H1 (cell line): ENCODE results near the gene BTBD9. TPM values are rescaled to one million over a fixed set of nuclear protein-coding genes. Genes with fewer than 3 reads are reported as not detected.

Source experiments
- CTCF ChIA-PET: fragments of 300-600 bp; sonication (Branson Sonifier 250); formaldehyde crosslinking; loops from one replicate; lab custom pipeline; 2021; ENCODE audit not compliant: partially characterized antibody; lab: Charles Lee
- POLR2A ChIA-PET: fragments of 300-600 bp; sonication (Branson Sonifier 250); formaldehyde crosslinking; loops from one replicate; lab custom pipeline; 2021; ENCODE audit warnings: inconsistent platforms; ENCODE audit not compliant: partially characterized antibody; lab: Charles Lee
- DNase-seq, 2 experiments: peaks; one replicate each; pipeline versions ENCODE4 v3.0.0 to v3.0.0-alpha.2; 2010 to 2022; ENCODE audit warnings: low spot score in 2 of 2, low read depth in 1 of 2, mixed read lengths in 1 of 2
- FAIRE-seq: peaks from 2 replicates; lab custom pipeline; 2011; peaks lifted over from hg19 to GRCh38; lab: Jason Lieb, UNC
- H2AFZ ChIP-seq: 2 replicates; pipeline ENCODE4 v1.8.1; 2012; ENCODE audit warnings: low read length, inconsistent platforms
- H2AK5ac ChIP-seq: 2 replicates; pipeline ENCODE4 v1.6.1; 2013; ENCODE audit warnings: low read depth, low read length
- H2BK120ac ChIP-seq: replicated peaks from 2 replicates; pipeline ENCODE3; 2013; ENCODE audit warnings: low read depth, low read length, inconsistent platforms
- H2BK12ac ChIP-seq: 2 replicates; pipeline ENCODE4 v1.6.1; 2013; ENCODE audit warnings: low read depth, low read length
- H2BK15ac ChIP-seq: 2 replicates; pipeline ENCODE4 v1.6.1; 2013; ENCODE audit warnings: low read length
- H2BK20ac ChIP-seq: 2 replicates; pipeline ENCODE4 v1.6.1; 2013; ENCODE audit warnings: low read length
- H2BK5ac ChIP-seq: 2 replicates; pipeline ENCODE4 v1.6.1; 2013; ENCODE audit warnings: low read depth, low read length
- H3K14ac ChIP-seq: 2 replicates; pipeline ENCODE4 v1.6.1; 2013; ENCODE audit warnings: inconsistent platforms; ENCODE audit not compliant: insufficient read length
- H3K18ac ChIP-seq: 2 replicates; pipeline ENCODE4 v1.6.1; 2013; ENCODE audit warnings: low read length; ENCODE audit errors: extremely low read depth
- H3K23ac ChIP-seq: 2 replicates; pipeline ENCODE4 v1.6.1; 2013; ENCODE audit warnings: inconsistent platforms; ENCODE audit not compliant: insufficient read length
- H3K23me2 ChIP-seq: 2 replicates; pipeline ENCODE4 v1.6.1; 2013; ENCODE audit warnings: low read depth, low read length
- H3K27ac ChIP-seq: 2 replicates; pipeline ENCODE4 v1.6.1; 2011; ENCODE audit warnings: low read depth, low read length, inconsistent platforms
- H3K27me3 ChIP-seq, 4 experiments: replicated peaks in 1 of 4; 1 replicate in 1 of 4; 2 replicates in 3 of 4; pipeline versions ENCODE4 v1.6.1 to v1.8.1; 2011 to 2013; ENCODE audit warnings: low read length in 3 of 4, mild to moderate bottlenecking in 3 of 4, inconsistent platforms in 2 of 4, mixed read lengths in 2 of 4, moderate library complexity in 1 of 4; ENCODE audit not compliant: control insufficient read depth in 3 of 4, insufficient read depth in 3 of 4; ENCODE audit errors: extremely low read depth in 1 of 4
- H3K36me3 ChIP-seq, 4 experiments: 2 replicates each; pipeline versions ENCODE4 v1.6.1 to v1.8.1; 2011 to 2013; ENCODE audit warnings: mild to moderate bottlenecking in 4 of 4, low read length in 3 of 4, moderate library complexity in 2 of 4, control low read depth in 1 of 4, inconsistent platforms in 1 of 4; ENCODE audit not compliant: insufficient read depth in 4 of 4, control insufficient read depth in 2 of 4
- H3K4ac ChIP-seq: replicated peaks from 2 replicates; pipeline ENCODE3; 2013; ENCODE audit warnings: low read length, low read depth, mixed read lengths, inconsistent platforms; ENCODE audit not compliant: insufficient read length
- H3K4me1 ChIP-seq, 4 experiments: replicated peaks in 1 of 4; 1 replicate in 1 of 4; 2 replicates in 3 of 4; pipeline versions ENCODE4 v1.6.1 to v1.8.1; 2011 to 2013; ENCODE audit warnings: low read length in 3 of 4, inconsistent platforms in 2 of 4, mixed read lengths in 1 of 4; ENCODE audit not compliant: insufficient read depth in 4 of 4, control insufficient read depth in 3 of 4
- H3K4me2 ChIP-seq, 2 experiments: 2 replicates each; pipeline versions ENCODE4 v1.6.1 to v1.8.1; 2011 to 2013; ENCODE audit warnings: low read depth in 2 of 2, low read length in 2 of 2, control low read depth in 1 of 2, inconsistent platforms in 1 of 2, mild to moderate bottlenecking in 1 of 2; ENCODE audit not compliant: insufficient read depth in 1 of 2
- H3K4me3 ChIP-seq, 4 experiments: fragments of 200-600, 300-600 bp in 1 of 4; sonication (generic), shearing (Covaris generic), sonication (Bioruptor Twin) in 1 of 4; 2 replicates each; pipeline versions ENCODE4 v1.5.1 to v1.8.1; 2011 to 2016; ENCODE audit warnings: low read length in 4 of 4, low read depth in 3 of 4, control low read depth in 2 of 4, inconsistent platforms in 2 of 4, mild to moderate bottlenecking in 2 of 4, mixed read lengths in 1 of 4, moderate library complexity in 1 of 4; ENCODE audit not compliant: insufficient read depth in 2 of 4; ENCODE audit errors: extremely low read depth in 1 of 4
- H3K56ac ChIP-seq: replicated peaks from 2 replicates; pipeline ENCODE3; 2013; ENCODE audit warnings: low read depth, mild to moderate bottlenecking, mixed read lengths, low read length, inconsistent platforms; ENCODE audit not compliant: insufficient read length
- H3K79me1 ChIP-seq: 2 replicates; pipeline ENCODE4 v1.6.1; 2013; ENCODE audit warnings: low read depth, low read length, control low read depth
- H3K79me2 ChIP-seq, 2 experiments: 2 replicates each; pipeline versions ENCODE4 v1.6.1 to v1.8.1; 2012 to 2013; ENCODE audit warnings: low read length in 2 of 2, mild to moderate bottlenecking in 2 of 2, inconsistent platforms in 1 of 2; ENCODE audit not compliant: insufficient read depth in 2 of 2, control insufficient read depth in 1 of 2
- H3K9ac ChIP-seq, 4 experiments: replicated peaks in 1 of 4; 1 replicate in 1 of 4; 2 replicates in 3 of 4; pipeline versions ENCODE4 v1.6.1 to v1.8.1; 2011 to 2013; ENCODE audit warnings: low read depth in 3 of 4, low read length in 3 of 4, control low read depth in 2 of 4, mild to moderate bottlenecking in 2 of 4, moderate library complexity in 2 of 4, inconsistent platforms in 1 of 4; ENCODE audit errors: extremely low read depth in 1 of 4
- H3K9me3 ChIP-seq, 2 experiments: 2 replicates each; pipeline versions ENCODE4 v1.6.1 to v1.8.1; 2012 to 2013; ENCODE audit warnings: mild to moderate bottlenecking in 2 of 2, moderate library complexity in 2 of 2, control low read depth in 1 of 2, inconsistent platforms in 1 of 2, low read depth in 1 of 2, low read length in 1 of 2, mixed read lengths in 1 of 2; ENCODE audit not compliant: insufficient read depth in 2 of 2
- H4K20me1 ChIP-seq, 2 experiments: replicated peaks in 1 of 2; 2 replicates each; pipeline versions ENCODE3 to v1.8.1; 2011 to 2013; ENCODE audit warnings: inconsistent platforms in 2 of 2, low read length in 2 of 2, mild to moderate bottlenecking in 1 of 2; ENCODE audit not compliant: insufficient read depth in 2 of 2, control insufficient read depth in 1 of 2
- H4K5ac ChIP-seq: 2 replicates; pipeline ENCODE4 v1.6.1; 2013; ENCODE audit warnings: low read length, low read depth, mixed read lengths, inconsistent platforms; ENCODE audit not compliant: insufficient read length
- H4K8ac ChIP-seq: 2 replicates; pipeline ENCODE4 v1.8.0; 2013; ENCODE audit warnings: mild to moderate bottlenecking, moderate library complexity, low read length, inconsistent platforms; ENCODE audit not compliant: insufficient read depth; ENCODE audit errors: extremely low read depth
- H4K91ac ChIP-seq: replicated peaks from 2 replicates; pipeline ENCODE3; 2013; ENCODE audit warnings: low read length, mixed read lengths, inconsistent platforms; ENCODE audit not compliant: insufficient read length
- CEBPB ChIP-seq: IDR thresholded peaks from 2 replicates; pipeline ENCODE4 v1.6.1; 2012; ENCODE audit warnings: low read depth, low read length
- CHD1 ChIP-seq: IDR thresholded peaks from 2 replicates; pipeline ENCODE4 v1.6.1; 2012; ENCODE audit warnings: low read depth, low read length, improper control_type of control experiment
- CHD2 ChIP-seq: IDR thresholded peaks from 2 replicates; pipeline ENCODE4 v1.6.1; 2012; ENCODE audit warnings: low read length, improper control_type of control experiment
- CTCF ChIP-seq, 3 experiments: IDR thresholded peaks; 1 replicate in 2 of 3; 2 replicates in 1 of 3; pipeline versions ENCODE4 v1.5.1 to v1.6.1; 2011; ENCODE audit warnings: low read length in 3 of 3, mild to moderate bottlenecking in 3 of 3, inconsistent platforms in 2 of 3, low read depth in 1 of 3, moderate library complexity in 1 of 3; ENCODE audit not compliant: insufficient read depth in 1 of 3; ENCODE audit errors: control extremely low read depth in 1 of 3
- HDAC6 ChIP-seq: IDR thresholded peaks from one replicate; pipeline ENCODE4 v1.7.1; 2012; ENCODE audit warnings: low read depth, mild to moderate bottlenecking, inconsistent platforms, low read length, moderate library complexity
- PHF8 ChIP-seq: fragments of 200-600 bp; sonication (generic); conservative IDR thresholded peaks from 2 replicates; pipeline ENCODE4 v1.7.1; 2012; ENCODE audit warnings: low read depth, mild to moderate bottlenecking, inconsistent platforms, low read length, moderate library complexity
- SP2 ChIP-seq: IDR thresholded peaks from 2 replicates; pipeline ENCODE4 v1.6.1; 2012; ENCODE audit warnings: mild to moderate bottlenecking, low read length, inconsistent platforms
- SP4 ChIP-seq: IDR thresholded peaks from 2 replicates; pipeline ENCODE4 v1.6.1; 2012; ENCODE audit warnings: low read length, inconsistent platforms
- SRF ChIP-seq: IDR thresholded peaks from 2 replicates; pipeline ENCODE4 v1.6.1; 2011; ENCODE audit warnings: mild to moderate bottlenecking, low read depth, low read length, moderate library complexity
- TBP ChIP-seq: IDR thresholded peaks from 2 replicates; pipeline ENCODE4 v1.6.1; 2011; ENCODE audit warnings: low read depth, low read length, improper control_type of control experiment
- TEAD4 ChIP-seq: IDR thresholded peaks from 2 replicates; pipeline ENCODE4 v1.6.1; 2012; ENCODE audit warnings: low read depth, low read length, inconsistent platforms, mixed read lengths
- polyA plus RNA-seq, 7 experiments: library from polyadenylated mRNA; depleted of rRNA in 3 of 7; stranded (reverse) in 5 of 7; unstranded in 2 of 7; fragments of >200 nt in 5 of 7; fragments of 200-250 nt in 2 of 7; gene quantifications; 1 replicate in 5 of 7; 2 replicates in 1 of 7; 4 replicates in 1 of 7; pipeline versions ENCODE4 v1.2.1 to v1.2.3, GENCODE V29; 2011 to 2013; ENCODE audit warnings: missing spikeins in 2 of 7, mixed read lengths in 2 of 7
- total RNA-seq: library from RNA; stranded (reverse); fragmentation: NEBNext Ultra II Directional; extraction: Animal tissue kit (Norgen Biotek cat#: 25700); gene quantifications from 2 replicates; pipeline ENCODE4 v1.2.1, GENCODE V29; 2021
- TF ChIP-seq, protein P1 (sequence below): IDR thresholded peaks from 2 replicates; pipeline ENCODE4 v1.6.1; 2012; ENCODE audit warnings: inconsistent platforms
- TF ChIP-seq, protein P2 (sequence below): IDR thresholded peaks from 2 replicates; pipeline ENCODE4 v1.6.1; 2012; ENCODE audit warnings: inconsistent platforms

Gene BTBD9
- total and polyA plus RNA-seq, 2 of the 8 experiments (the other 6 are each of a cell fraction or from before 2014, with no cell fraction given) = 0.92 to 4.1 TPM

- no peaks in the 10 kb centered on the region; the same call in 1 of the 2 replicates for H3K79me1 ChIP-seq
- FAIRE-seq (no peak), DNase-seq (no peak)
- CTCF ChIA-PET = interaction anchor here (0.9 kb wide), 1 partner anchor 9 kb away, joined by 3 read pairs; no protein-coding TSS in a partner anchor
- H3K56ac ChIP-seq = no peak overlapping the region
- H2AFZ ChIP-seq = no peak overlapping the region
- no peak overlapping the region for H3K23ac ChIP-seq
- no peak overlapping the region for H3K9ac ChIP-seq
- no peak overlapping the region for H2BK15ac ChIP-seq
- H3K18ac ChIP-seq = no peak overlapping the region
- H3K4me1 ChIP-seq = peaks cover 0 to 4% (median 2%) of the 10 kb centered on the region in 4 experiments; a peak in 2 of 7 replicates
- no peaks in the 10 kb centered on the region for H3K79me2 ChIP-seq
- H4K8ac ChIP-seq = no peak overlapping the region
- H4K5ac ChIP-seq = no peak overlapping the region
- no peak overlapping the region for H3K4ac ChIP-seq
- H2BK5ac ChIP-seq = no peak overlapping the region
- no peak overlapping the region for H3K14ac ChIP-seq
- H4K91ac ChIP-seq = no peak overlapping the region
- no peaks in the 10 kb centered on the region for H4K20me1 ChIP-seq
- H3K27me3 ChIP-seq = no peaks in the 10 kb centered on the region
- no peak overlapping the region for H3K4me3 ChIP-seq
- no peak overlapping the region for H2BK120ac ChIP-seq
- H3K4me2 ChIP-seq = no peak overlapping the region
- POLR2A ChIA-PET = interaction anchor here (0.6 to 1.0 kb wide), 3 partner anchors 9 to 54 kb away, joined by 3 read pairs; partner anchors contain the start of genes BTBD9 and GLO1
- H3K36me3 ChIP-seq = no peaks in the 10 kb centered on the region
- no peak overlapping the region for H2BK20ac ChIP-seq
- H3K9me3 ChIP-seq = no peaks in the 10 kb centered on the region
- H2AK5ac ChIP-seq = no peak overlapping the region
- no peaks in the 10 kb centered on the region for H3K23me2 ChIP-seq
- no peak overlapping the region for H3K27ac ChIP-seq
- no peak overlapping the region for H2BK12ac ChIP-seq
- TF ChIP-seq TEAD4 (no peak), CHD1 (no peak), SP2 (no peak), CTCF (IDR thresholded peaks at IDR 0.05; ENCODE audit: control extremely low read depth in 1 of 3, insufficient read depth in 1 of 3, low read depth in 1 of 3, low read length in 3 of 3) (no peak), TBP (no peak), HDAC6 (no peak), SRF (no peak), SP4 (no peak), PHF8 (no peak), CHD2 (no peak), CEBPB (no peak)
- TF ChIP-seq, protein P1, sequence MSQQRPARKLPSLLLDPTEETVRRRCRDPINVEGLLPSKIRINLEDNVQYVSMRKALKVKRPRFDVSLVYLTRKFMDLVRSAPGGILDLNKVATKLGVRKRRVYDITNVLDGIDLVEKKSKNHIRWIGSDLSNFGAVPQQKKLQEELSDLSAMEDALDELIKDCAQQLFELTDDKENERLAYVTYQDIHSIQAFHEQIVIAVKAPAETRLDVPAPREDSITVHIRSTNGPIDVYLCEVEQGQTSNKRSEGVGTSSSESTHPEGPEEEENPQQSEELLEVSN = no peak
- TF ChIP-seq, protein P2, sequence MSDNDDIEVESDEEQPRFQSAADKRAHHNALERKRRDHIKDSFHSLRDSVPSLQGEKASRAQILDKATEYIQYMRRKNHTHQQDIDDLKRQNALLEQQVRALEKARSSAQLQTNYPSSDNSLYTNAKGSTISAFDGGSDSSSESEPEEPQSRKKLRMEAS = no peak
Observed at GRCh38 chr6:38648629-38649028, 8.9 kb upstream of the BTBD9 start.
